Keratinocyte (primary cell): ENCODE measurements around the gene FGGY. TPM values are rescaled to one million over a fixed set of nuclear protein-coding genes. Genes with fewer than 3 reads are reported as not detected.

ENCODE experiments used
- DNase-seq: peaks from one replicate; pipeline ENCODE4 v3.0.0-alpha.2; 2011; ENCODE audit warnings: low read depth, missing footprints, low spot score
- FAIRE-seq: peaks from 2 replicates; lab custom pipeline; 2011; peaks lifted over from hg19 to GRCh38; lab: Jason Lieb, UNC
- H2AFZ ChIP-seq: 2 replicates; pipeline ENCODE4 v1.6.0; 2012; ENCODE audit warnings: low read length, control low read depth, inconsistent platforms; ENCODE audit not compliant: control insufficient read depth
- H3K27ac ChIP-seq: 2 replicates; pipeline ENCODE4 v1.5.1; 2011; ENCODE audit warnings: low read length; ENCODE audit not compliant: control insufficient read depth, insufficient read depth
- H3K27me3 ChIP-seq: 3 replicates; pipeline ENCODE4 v1.6.0; 2011; ENCODE audit warnings: low read length; ENCODE audit not compliant: control insufficient read depth, insufficient read depth; ENCODE audit errors: extremely low read depth
- H3K36me3 ChIP-seq, 2 experiments: 2 replicates in 1 of 2; 3 replicates in 1 of 2; pipeline ENCODE4 v1.5.1; 2011; ENCODE audit warnings: low read length in 2 of 2, mild to moderate bottlenecking in 1 of 2; ENCODE audit not compliant: control insufficient read depth in 2 of 2, insufficient read depth in 2 of 2; ENCODE audit errors: extremely low read depth in 1 of 2
- H3K4me1 ChIP-seq: 3 replicates; pipeline ENCODE4 v1.5.1; 2011; ENCODE audit warnings: low read length; ENCODE audit not compliant: control insufficient read depth, insufficient read depth; ENCODE audit errors: extremely low read depth
- H3K4me2 ChIP-seq: 3 replicates; pipeline ENCODE4 v1.6.0; 2011; ENCODE audit warnings: low read depth, low read length; ENCODE audit not compliant: control insufficient read depth, insufficient read depth; ENCODE audit errors: extremely low read depth
- H3K4me3 ChIP-seq, 3 experiments: fragments of 200-600 bp in 1 of 3; sonication (generic) in 1 of 3; 2 replicates in 2 of 3; 3 replicates in 1 of 3; pipeline ENCODE4 v1.5.1; 2011 to 2016; ENCODE audit warnings: low read length in 3 of 3, mild to moderate bottlenecking in 3 of 3, control low read depth in 2 of 3, inconsistent platforms in 1 of 3, low read depth in 1 of 3, mixed read lengths in 1 of 3, mixed run types in 1 of 3, moderate library complexity in 1 of 3; ENCODE audit not compliant: control insufficient read depth in 2 of 3, insufficient read depth in 2 of 3; ENCODE audit errors: extremely low read depth in 1 of 3
- H3K79me2 ChIP-seq: 2 replicates; pipeline ENCODE4 v1.6.0; 2012; ENCODE audit warnings: low read length; ENCODE audit not compliant: control insufficient read depth, insufficient read depth
- H3K9ac ChIP-seq: 3 replicates; pipeline ENCODE4 v1.6.0; 2011; ENCODE audit warnings: low read length; ENCODE audit not compliant: control insufficient read depth, insufficient read depth; ENCODE audit errors: extremely low read depth
- H3K9me1 ChIP-seq: 3 replicates; pipeline ENCODE4 v1.6.0; 2011; ENCODE audit warnings: low read length; ENCODE audit not compliant: control insufficient read depth, insufficient read depth; ENCODE audit errors: extremely low read depth
- H3K9me3 ChIP-seq: 2 replicates; pipeline ENCODE4 v1.5.1; 2012; ENCODE audit warnings: low read depth, low read length; ENCODE audit not compliant: control insufficient read depth
- H4K20me1 ChIP-seq: 3 replicates; pipeline ENCODE4 v1.6.0; 2011; ENCODE audit warnings: low read length; ENCODE audit not compliant: control insufficient read depth, insufficient read depth; ENCODE audit errors: extremely low read depth
- CTCF ChIP-seq, 3 experiments: IDR thresholded peaks in 1 of 3; conservative IDR thresholded peaks in 1 of 3; optimal IDR thresholded peaks in 1 of 3; 2 replicates in 2 of 3; 3 replicates in 1 of 3; pipeline versions ENCODE3 to v1.5.1; 2011; ENCODE audit warnings: low read length in 3 of 3, mild to moderate bottlenecking in 3 of 3, moderate library complexity in 2 of 3, control low read depth in 1 of 3, inconsistent platforms in 1 of 3; ENCODE audit not compliant: insufficient read depth in 2 of 3; ENCODE audit errors: extremely low read depth in 1 of 3
- EZH2 ChIP-seq: IDR thresholded peaks from one replicate; pipeline ENCODE4 v1.6.1; 2012; ENCODE audit warnings: inconsistent platforms, mild to moderate bottlenecking, low read length, moderate library complexity
- dilution Hi-C: fragments of 300-500 bp; cut with MboI; formaldehyde crosslinking; loops from one replicate; pipeline ENCODE4 v1.7.0; 2020; ENCODE audit warnings: low sequenced_read_pairs; ENCODE audit not compliant: extremely low pct_ligation_motif_present
- polyA plus RNA-seq, 5 experiments: library from polyadenylated mRNA; depleted of rRNA in 3 of 5; stranded (reverse) in 3 of 5; stranded (forward) in 1 of 5; unstranded in 1 of 5; fragments of >200 nt; gene quantifications; 1 replicate in 1 of 5; 2 replicates in 3 of 5; 3 replicates in 1 of 5; pipeline versions ENCODE4 v1.2.1 to v1.2.3, GENCODE V29; 2011 to 2012; ENCODE audit warnings: missing spikeins in 2 of 5, low read depth in 1 of 5, low replicate concordance in 1 of 5

The FGGY gene
- polyA plus RNA-seq, 1 donor (not counting 4 experiments of a cell fraction or from before 2014, with no cell fraction given) = 16.6 TPM

GRCh38 chr1:59775480-59775879, 478.6 kb downstream of the FGGY start:
- Histone ChIP-seq H3K9me1 (no peaks in the 10 kb centered on the region), H3K4me1 (no peaks in the 10 kb centered on the region), H3K9me3 (no peaks in the 10 kb centered on the region), H3K36me3 (no peaks in the 10 kb centered on the region), H3K4me2 (no peak overlapping the region), H3K79me2 (no peaks in the 10 kb centered on the region), H3K4me3 (no peak overlapping the region), H4K20me1 (no peaks in the 10 kb centered on the region), H3K27ac (no peak overlapping the region), H2AFZ (no peak overlapping the region), H3K9ac (no peak overlapping the region), H3K27me3 (no peaks in the 10 kb centered on the region)
- DNase-seq (no peak), FAIRE-seq (no peak)
- TF ChIP-seq EZH2 (no peak), CTCF (optimal IDR thresholded peaks at IDR 0.05 in 1 of 3, IDR thresholded peaks at IDR 0.05 in 1 of 3, conservative IDR thresholded peaks at IDR 0.05 in 1 of 3; ENCODE audit: extremely low read depth in 1 of 3, insufficient read depth in 2 of 3, low read length in 3 of 3) (no peak)
- dilution Hi-C loops = no loop called here

- H3K4me3 ChIP-seq = no peak overlapping the region
- no peaks in the 10 kb centered on the region for H3K9me3 ChIP-seq
- H3K79me2 ChIP-seq = no peaks in the 10 kb centered on the region
- no peaks in the 10 kb centered on the region for H3K4me1 ChIP-seq
- H3K9me1 ChIP-seq = no peaks in the 10 kb centered on the region
- TF ChIP-seq CTCF (optimal IDR thresholded peaks at IDR 0.05 in 1 of 3, IDR thresholded peaks at IDR 0.05 in 1 of 3, conservative IDR thresholded peaks at IDR 0.05 in 1 of 3; ENCODE audit: extremely low read depth in 1 of 3, insufficient read depth in 2 of 3, low read length in 3 of 3) = peak in 1 of 3 experiments; percentile 23
- no peak for TF ChIP-seq EZH2
- H3K9ac ChIP-seq = no peak overlapping the region
- no peak overlapping the region for H2AFZ ChIP-seq
- no peaks in the 10 kb centered on the region for H4K20me1 ChIP-seq
- dilution Hi-C loops = no loop called here
- no peak for DNase-seq
- no peak overlapping the region for H3K27ac ChIP-seq
- no peak overlapping the region for H3K4me2 ChIP-seq
- FAIRE-seq = peak; percentile 32
- no peaks in the 10 kb centered on the region for H3K36me3 ChIP-seq
- H3K27me3 ChIP-seq = no peaks in the 10 kb centered on the region
Observed at GRCh38 chr1:59776960-59777852, 480.3 kb downstream of the FGGY start.
